Mesenchymal stem cell (in vitro differentiated cells and primary cell): ENCODE measurements around the gene NRF1.
"Not testable (repeated sequence)": the region's sequence is repeated elsewhere in the genome, so short reads cannot be mapped to it uniquely, and the experiment has no call there.

Source experiments
- DNase-seq: peaks from one replicate; pipeline ENCODE4 v3.0.0-alpha.2; 2013
- H2AFZ ChIP-seq: one replicate; pipeline ENCODE4 v1.6.1; 2013; ENCODE audit warnings: low read depth, mild to moderate bottlenecking, control low read depth, inconsistent platforms, low read length, moderate library complexity
- H2AK5ac ChIP-seq: 2 replicates; pipeline ENCODE4 v1.6.1; 2013; ENCODE audit warnings: low read length, moderate library complexity, mild to moderate bottlenecking, inconsistent platforms; ENCODE audit not compliant: severe bottlenecking
- H2BK120ac ChIP-seq: one replicate; pipeline ENCODE4 v1.6.1; 2013; ENCODE audit warnings: low read depth, mild to moderate bottlenecking, inconsistent platforms, low read length, moderate library complexity
- H2BK12ac ChIP-seq, 2 experiments: one replicate each; pipeline ENCODE4 v1.6.1; 2013; ENCODE audit warnings: inconsistent platforms in 2 of 2, low read length in 2 of 2, mild to moderate bottlenecking in 2 of 2, moderate library complexity in 2 of 2, control low read depth in 1 of 2
- H2BK15ac ChIP-seq: one replicate; pipeline ENCODE4 v1.6.1; 2013; ENCODE audit warnings: mild to moderate bottlenecking, low read depth, inconsistent platforms; ENCODE audit not compliant: poor library complexity, severe bottlenecking
- H2BK5ac ChIP-seq: 2 replicates; pipeline ENCODE4 v1.6.1; 2013; ENCODE audit warnings: low read depth, mild to moderate bottlenecking, low read length, control low read depth, inconsistent platforms; ENCODE audit not compliant: poor library complexity, severe bottlenecking
- H3K14ac ChIP-seq, 2 experiments: one replicate each; pipeline ENCODE4 v1.6.1; 2013; ENCODE audit warnings: inconsistent platforms in 2 of 2, low read length in 2 of 2, control low read depth in 1 of 2, mild to moderate bottlenecking in 1 of 2, moderate library complexity in 1 of 2
- H3K18ac ChIP-seq, 2 experiments: one replicate each; pipeline ENCODE4 v1.6.1; 2013; ENCODE audit warnings: inconsistent platforms in 2 of 2, low read length in 2 of 2, control low read depth in 1 of 2, low read depth in 1 of 2, mild to moderate bottlenecking in 1 of 2
- H3K23ac ChIP-seq, 2 experiments: one replicate each; pipeline ENCODE4 v1.6.1; 2013; ENCODE audit warnings: inconsistent platforms in 2 of 2, low read length in 2 of 2, mild to moderate bottlenecking in 2 of 2, moderate library complexity in 2 of 2, control low read depth in 1 of 2
- H3K27ac ChIP-seq: 2 replicates; pipeline ENCODE4 v1.5.1; 2013; ENCODE audit warnings: mild to moderate bottlenecking, moderate library complexity, low read length, control low read depth, inconsistent platforms; ENCODE audit not compliant: poor library complexity, severe bottlenecking
- H3K27me3 ChIP-seq, 2 experiments: 2 replicates each; pipeline versions ENCODE4 v1.6.1 to v1.7.0; 2013; ENCODE audit warnings: low read length in 2 of 2, mild to moderate bottlenecking in 2 of 2, moderate library complexity in 2 of 2, control low read depth in 1 of 2, inconsistent platforms in 1 of 2; ENCODE audit not compliant: control insufficient read depth in 1 of 2, insufficient read depth in 1 of 2
- H3K36me3 ChIP-seq, 2 experiments: 2 replicates each; pipeline versions ENCODE4 v1.6.1 to v1.7.0; 2013; ENCODE audit warnings: low read length in 2 of 2, control low read depth in 1 of 2, inconsistent platforms in 1 of 2, low read depth in 1 of 2, mild to moderate bottlenecking in 1 of 2; ENCODE audit not compliant: insufficient read depth in 2 of 2, control insufficient read depth in 1 of 2
- H3K4ac ChIP-seq, 2 experiments: one replicate each; pipeline ENCODE4 v1.6.1; 2013; ENCODE audit warnings: inconsistent platforms in 2 of 2, low read length in 2 of 2, mild to moderate bottlenecking in 2 of 2, moderate library complexity in 2 of 2, control low read depth in 1 of 2, low read depth in 1 of 2
- H3K4me1 ChIP-seq: 2 replicates; pipeline ENCODE4 v1.6.1; 2013; ENCODE audit warnings: low read depth, low read length, control low read depth; ENCODE audit not compliant: control insufficient read depth, insufficient read depth
- H3K4me2 ChIP-seq: 2 replicates; pipeline ENCODE4 v1.6.1; 2013; ENCODE audit warnings: low read length, mild to moderate bottlenecking, inconsistent platforms; ENCODE audit not compliant: poor library complexity, severe bottlenecking
- H3K4me3 ChIP-seq, 2 experiments: 2 replicates each; pipeline versions ENCODE4 v1.5.1 to v1.7.0; 2013; ENCODE audit warnings: low read length in 2 of 2, mild to moderate bottlenecking in 2 of 2, control low read depth in 1 of 2, low read depth in 1 of 2; ENCODE audit not compliant: insufficient read depth in 1 of 2
- H3K79me1 ChIP-seq: replicated peaks from 2 replicates; pipeline ENCODE4 v1.6.1; 2013; ENCODE audit warnings: mild to moderate bottlenecking, control low read depth, low read length, inconsistent platforms; ENCODE audit not compliant: poor library complexity, severe bottlenecking
- H3K9ac ChIP-seq: 2 replicates; pipeline ENCODE4 v1.7.0; 2013; ENCODE audit warnings: mild to moderate bottlenecking, low read length, moderate library complexity
- H3K9me3 ChIP-seq: 2 replicates; pipeline ENCODE4 v1.7.0; 2013; ENCODE audit warnings: mild to moderate bottlenecking, low read length; ENCODE audit not compliant: control insufficient read depth
- H4K8ac ChIP-seq: one replicate; pipeline ENCODE4 v1.6.1; 2013; ENCODE audit warnings: inconsistent platforms, mild to moderate bottlenecking, low read length, moderate library complexity
- H4K91ac ChIP-seq: one replicate; pipeline ENCODE4 v1.6.1; 2013; ENCODE audit warnings: mild to moderate bottlenecking, low read length, inconsistent platforms
- WGBS: methylation state at CpG from one replicate; pipeline ENCODE4 v1.1.7; 2013; ENCODE audit warnings: mixed read lengths; 5-methylcytosine and 5-hydroxymethylcytosine counted together

The NRF1 gene

DNA sequence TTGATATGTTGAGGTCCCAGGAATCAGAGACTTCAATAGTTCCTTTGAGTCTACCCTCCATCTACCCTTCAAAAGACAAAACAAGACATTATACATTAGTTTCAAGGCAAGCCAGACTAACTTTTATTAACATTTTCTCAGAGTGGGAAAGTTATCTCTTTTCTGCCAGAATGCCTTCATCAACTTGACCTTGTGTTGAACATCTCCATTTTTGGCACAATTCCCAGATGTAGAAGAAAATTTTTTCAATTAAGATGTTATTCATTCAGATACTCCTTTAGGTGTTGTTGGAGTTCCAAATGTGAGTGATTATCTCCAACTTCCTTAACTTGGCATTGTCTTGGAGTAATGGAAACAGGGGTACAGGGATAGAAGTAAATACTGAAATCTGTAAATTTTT lies 59.1 kb downstream of the NRF1 start:
- Histone ChIP-seq H2AFZ (no peak overlapping the region), H3K9ac (no peak overlapping the region), H3K9me3 (peaks cover 12% of the 10 kb centered on the region), H3K4me1 (peaks cover 2% of the 10 kb centered on the region), H3K4me2 (no peak overlapping the region), H3K14ac (no peak overlapping the region), H4K91ac (no peak overlapping the region), H3K4ac (no peak overlapping the region), H2BK12ac (no peak overlapping the region), H3K23ac (no peak overlapping the region), H4K8ac (no peak overlapping the region), H3K79me1 (peaks cover 9% of the 10 kb centered on the region), H2BK120ac (no peak overlapping the region), H3K4me3 (no peak overlapping the region), H3K18ac (no peak overlapping the region), H2BK5ac (no peak overlapping the region), H3K27me3 (no peaks in the 10 kb centered on the region), H2BK15ac (no peak overlapping the region), H2AK5ac (no peak overlapping the region), H3K36me3 (peaks cover 9 to 39% of the 10 kb centered on the region in 2 experiments), H3K27ac (no peak overlapping the region)
- no peak for DNase-seq

DNA sequence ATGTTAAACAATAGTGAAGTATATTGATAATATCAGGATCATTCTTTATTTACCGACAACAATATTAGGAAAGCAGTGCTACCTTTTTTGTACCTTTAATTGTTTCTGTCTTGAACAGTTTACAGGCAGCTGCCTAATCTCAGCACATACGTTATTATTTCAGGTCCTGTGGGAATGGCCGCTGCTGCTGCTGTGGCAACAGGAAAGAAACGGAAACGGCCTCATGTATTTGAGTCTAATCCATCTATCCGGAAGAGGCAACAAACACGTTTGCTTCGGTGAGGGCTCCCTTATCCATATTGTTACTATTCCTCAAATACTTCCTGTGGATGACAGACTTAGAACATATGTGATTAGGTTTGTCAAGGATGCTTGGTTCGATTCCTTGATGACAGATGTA lies 59.7 kb downstream of the NRF1 start:
- H3K4me3 ChIP-seq: no peak overlapping the region
- H2BK15ac ChIP-seq: no peak overlapping the region

DNA sequence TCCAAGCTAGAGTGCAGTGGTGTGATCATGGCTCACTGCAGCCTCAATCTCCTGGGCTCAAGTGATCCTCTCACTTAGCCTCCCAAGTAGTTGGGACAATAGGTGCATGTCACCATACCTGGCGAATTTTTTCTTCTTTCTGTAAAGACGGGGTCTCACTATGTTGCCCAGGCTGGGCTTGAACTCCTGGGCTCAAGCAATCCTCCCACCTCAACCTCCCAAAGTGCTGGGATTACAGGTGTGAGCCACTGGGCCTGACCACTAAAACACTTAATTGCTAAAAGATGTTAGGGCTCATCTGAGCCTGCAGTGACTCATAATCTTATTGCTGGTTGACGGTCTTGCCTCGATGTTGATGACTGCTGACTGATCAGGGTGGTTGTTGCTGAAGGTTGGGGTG lies 63.0 kb downstream of the NRF1 start:
- H3K4me3 ChIP-seq, H3K4ac ChIP-seq, H3K14ac ChIP-seq, H3K9ac ChIP-seq, H2AK5ac ChIP-seq, H2BK12ac ChIP-seq, H3K27ac ChIP-seq, H2AFZ ChIP-seq, H3K27me3 ChIP-seq, H4K91ac ChIP-seq, H3K23ac ChIP-seq, H3K4me1 ChIP-seq, H2BK15ac ChIP-seq, DNase-seq, H4K8ac ChIP-seq, H3K4me2 ChIP-seq, H2BK120ac ChIP-seq, H3K79me1 ChIP-seq, H3K18ac ChIP-seq, H2BK5ac ChIP-seq: not testable (repeated sequence)
- WGBS: 94% methylated on average over 4 of the region's 4 CpGs
- Histone ChIP-seq H3K36me3 (peaks cover 12 to 61% of the 10 kb centered on the region in 2 experiments), H3K9me3 (peaks cover 12% of the 10 kb centered on the region)

More for the DNA sequence above, 59.7 kb downstream of the NRF1 start:
- no peak overlapping the region for H2BK12ac ChIP-seq
- H3K36me3 ChIP-seq: peaks cover 9 to 45% of the 10 kb centered on the region in 2 experiments
- 93% methylated on average over 5 of the region's 9 CpGs for WGBS
- H2BK120ac ChIP-seq: no peak overlapping the region
- H3K27ac ChIP-seq: no peak overlapping the region
- no peak overlapping the region for H4K8ac ChIP-seq
- no peak overlapping the region for H2AFZ ChIP-seq
- peaks cover 13% of the 10 kb centered on the region for H3K79me1 ChIP-seq
- peaks cover 12% of the 10 kb centered on the region for H3K9me3 ChIP-seq
- H3K4me1 ChIP-seq: peaks cover 1% of the 10 kb centered on the region
- H4K91ac ChIP-seq: no peak overlapping the region
- no peak overlapping the region for H3K4ac ChIP-seq
- H3K4me2 ChIP-seq: no peak overlapping the region
- H2BK5ac ChIP-seq: no peak overlapping the region
- no peak for DNase-seq
- H3K14ac ChIP-seq: no peak overlapping the region
- no peak overlapping the region for H3K23ac ChIP-seq
- no peak overlapping the region for H3K18ac ChIP-seq
- H3K9ac ChIP-seq: no peak overlapping the region
- H3K27me3 ChIP-seq: no peaks in the 10 kb centered on the region
- H2AK5ac ChIP-seq: no peak overlapping the region

GRCh38 chr7:129675521-129675920 lies 64.0 kb downstream of the NRF1 start:
- Histone ChIP-seq H3K36me3 (peaks cover 12 to 66% of the 10 kb centered on the region in 2 experiments), H3K9ac (no peak overlapping the region), H2BK15ac (no peak overlapping the region), H3K4me2 (no peak overlapping the region), H4K8ac (no peak overlapping the region), H2AFZ (no peak overlapping the region), H4K91ac (no peak overlapping the region), H2BK120ac (no peak overlapping the region), H3K27ac (no peak overlapping the region), H2BK12ac (no peak overlapping the region), H3K79me1 (peaks cover 7% of the 10 kb centered on the region), H3K27me3 (no peaks in the 10 kb centered on the region), H3K9me3 (peaks cover 12% of the 10 kb centered on the region), H3K18ac (no peak overlapping the region), H2BK5ac (no peak overlapping the region), H3K4ac (no peak overlapping the region), H3K4me1 (no peaks in the 10 kb centered on the region), H2AK5ac (no peak overlapping the region), H3K4me3 (no peak overlapping the region), H3K14ac (no peak overlapping the region), H3K23ac (no peak overlapping the region)
- DNase-seq: no peak
- 100% methylated on average over 2 of the region's 2 CpGs for WGBS
